ENCODE measurements around the gene ADAM22.

DNA sequence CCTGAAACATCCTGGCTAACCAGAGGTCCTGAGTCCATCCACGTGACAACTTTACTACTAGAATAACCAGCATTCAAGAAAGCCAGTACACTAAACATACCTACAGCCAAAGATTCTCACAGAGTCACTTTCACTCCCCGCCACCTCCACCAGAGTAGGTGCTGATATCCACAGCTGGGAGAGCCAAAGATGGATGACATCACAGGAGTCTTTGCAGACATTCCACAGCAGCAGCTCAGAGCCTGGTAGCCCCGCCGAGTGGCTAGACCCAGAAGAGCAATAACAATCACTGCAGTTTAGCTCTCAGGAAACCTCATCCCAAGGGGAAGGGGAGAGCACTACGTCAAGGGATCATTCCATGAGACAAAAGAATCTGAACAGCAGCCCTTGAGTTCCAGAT lies 13.5 kb upstream of the ADAM22 start:
- TF ChIP-seq, protein P1, sequence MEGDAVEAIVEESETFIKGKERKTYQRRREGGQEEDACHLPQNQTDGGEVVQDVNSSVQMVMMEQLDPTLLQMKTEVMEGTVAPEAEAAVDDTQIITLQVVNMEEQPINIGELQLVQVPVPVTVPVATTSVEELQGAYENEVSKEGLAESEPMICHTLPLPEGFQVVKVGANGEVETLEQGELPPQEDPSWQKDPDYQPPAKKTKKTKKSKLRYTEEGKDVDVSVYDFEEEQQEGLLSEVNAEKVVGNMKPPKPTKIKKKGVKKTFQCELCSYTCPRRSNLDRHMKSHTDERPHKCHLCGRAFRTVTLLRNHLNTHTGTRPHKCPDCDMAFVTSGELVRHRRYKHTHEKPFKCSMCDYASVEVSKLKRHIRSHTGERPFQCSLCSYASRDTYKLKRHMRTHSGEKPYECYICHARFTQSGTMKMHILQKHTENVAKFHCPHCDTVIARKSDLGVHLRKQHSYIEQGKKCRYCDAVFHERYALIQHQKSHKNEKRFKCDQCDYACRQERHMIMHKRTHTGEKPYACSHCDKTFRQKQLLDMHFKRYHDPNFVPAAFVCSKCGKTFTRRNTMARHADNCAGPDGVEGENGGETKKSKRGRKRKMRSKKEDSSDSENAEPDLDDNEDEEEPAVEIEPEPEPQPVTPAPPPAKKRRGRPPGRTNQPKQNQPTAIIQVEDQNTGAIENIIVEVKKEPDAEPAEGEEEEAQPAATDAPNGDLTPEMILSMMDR (IDR thresholded peaks at IDR 0.05; ENCODE audit: insufficient read depth, low read length, poor library complexity, severe bottlenecking) = no peak
- TF ChIP-seq EZH2phosphoT487 (conservative IDR thresholded peaks at IDR 0.05; ENCODE audit: low read length) = no peak
